ENCODE results near the gene ZNF581.

Gene ZNF581

DNA sequence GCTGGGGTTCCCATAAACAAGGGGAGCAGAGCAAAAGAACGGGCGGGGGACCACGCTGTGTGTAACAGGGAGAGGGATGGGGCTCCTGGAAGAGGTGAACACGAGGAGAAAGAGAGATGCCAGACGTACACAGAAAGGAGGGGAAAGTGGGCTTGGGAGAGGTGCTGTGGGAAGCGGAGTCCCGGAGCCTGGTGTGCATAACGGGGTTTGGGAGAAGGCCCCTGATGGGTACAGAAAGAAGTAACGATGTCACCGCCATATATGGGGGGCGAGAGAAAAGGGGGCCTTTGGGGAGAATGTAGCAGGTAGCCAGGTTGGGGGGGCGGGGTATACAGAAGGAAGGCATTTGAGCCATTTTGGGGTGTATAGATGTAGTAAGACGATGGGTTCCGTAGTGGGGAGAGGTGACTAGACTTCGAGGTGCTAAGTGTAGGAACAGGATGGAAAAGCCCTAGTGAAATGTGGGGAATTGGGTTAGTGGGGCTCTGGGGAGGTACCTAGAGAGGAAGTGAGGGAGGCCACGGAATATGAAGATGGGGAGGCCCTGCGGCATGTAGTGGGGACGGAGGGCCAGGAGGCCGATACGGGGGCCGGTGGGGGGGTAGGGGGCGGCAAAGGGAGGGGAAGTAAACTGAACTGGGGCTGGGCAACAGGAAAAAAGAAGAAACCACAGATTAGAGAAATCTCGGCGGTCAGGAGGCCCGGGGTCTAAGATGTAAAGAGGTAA, 1.9 kb upstream of the ZNF581 start:
- peak overlapping the region; percentile 96 for H3K27ac ChIP-seq (ENCODE audit: extremely low read depth, low read depth, low read length)
- peak overlapping the region; percentile 61 for H3K4me3 ChIP-seq (ENCODE audit: low read depth, low read length)
- no peaks in the 10 kb centered on the region for H3K9me3 ChIP-seq (ENCODE audit: control insufficient read depth, insufficient read depth, low read depth, low read length)
- POLR2A ChIA-PET = interaction anchor here (0.6 to 2.2 kb wide), 6 partner anchors 9 to 43 kb away, joined by 3 to 36 read pairs (median 4); partner anchors contain the start of genes FIZ1, U2AF2 and ZNF784
- CTCF ChIA-PET = interaction anchor here (0.9 to 1.9 kb wide), 3 partner anchors 9 to 52 kb away, joined by 4 to 8 read pairs (median 5); no protein-coding TSS in a partner anchor
- H3K36me3 ChIP-seq (ENCODE audit: control insufficient read depth in 2 of 2, insufficient read depth in 1 of 2, low read length in 2 of 2) = peaks cover 17 to 29% of the 10 kb centered on the region in 2 experiments; a peak in 2 of 3 replicates
- peaks cover 20% of the 10 kb centered on the region for H3K4me1 ChIP-seq (ENCODE audit: control insufficient read depth, insufficient read depth, low read length)
- no peak for TF ChIP-seq ZNF677 (tag by site-specific recombination; IDR thresholded peaks at IDR 0.05)
- TF ChIP-seq, protein P1, sequence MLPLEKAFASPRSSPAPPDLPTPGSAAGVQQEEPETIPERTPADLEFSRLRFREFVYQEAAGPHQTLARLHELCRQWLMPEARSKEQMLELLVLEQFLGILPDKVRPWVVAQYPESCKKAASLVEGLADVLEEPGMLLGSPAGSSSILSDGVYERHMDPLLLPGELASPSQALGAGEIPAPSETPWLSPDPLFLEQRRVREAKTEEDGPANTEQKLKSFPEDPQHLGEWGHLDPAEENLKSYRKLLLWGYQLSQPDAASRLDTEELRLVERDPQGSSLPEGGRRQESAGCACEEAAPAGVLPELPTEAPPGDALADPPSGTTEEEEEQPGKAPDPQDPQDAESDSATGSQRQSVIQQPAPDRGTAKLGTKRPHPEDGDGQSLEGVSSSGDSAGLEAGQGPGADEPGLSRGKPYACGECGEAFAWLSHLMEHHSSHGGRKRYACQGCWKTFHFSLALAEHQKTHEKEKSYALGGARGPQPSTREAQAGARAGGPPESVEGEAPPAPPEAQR (tag by site-specific recombination; IDR thresholded peaks at IDR 0.05) = no peak
- TF ChIP-seq ZNF600 (tag by site-specific recombination; IDR thresholded peaks at IDR 0.05) = peak; percentile 75
- TF ChIP-seq ZNF394 (tag by site-specific recombination; IDR thresholded peaks at IDR 0.05; ENCODE audit: borderline replicate concordance) = no peak; the same call in 1 of the 2 replicates
- TF ChIP-seq HOXC10 (CRISPR knock-in tag; IDR thresholded peaks at IDR 0.05) = no peak
- no peak for TF ChIP-seq KLF1 (tag by site-specific recombination; IDR thresholded peaks at IDR 0.05)
- TF ChIP-seq ZNF423 (tag by site-specific recombination; IDR thresholded peaks at IDR 0.05) = no peak
- peak; percentile 78 for TF ChIP-seq ZNF366 (tag by site-specific recombination; conservative IDR thresholded peaks at IDR 0.05)
- TF ChIP-seq ZNF416 (tag by site-specific recombination; IDR thresholded peaks at IDR 0.05) = no peak
- no peak for TF ChIP-seq ZNF48 (tag by site-specific recombination; IDR thresholded peaks at IDR 0.05)
- TF ChIP-seq ZNF791 (tag by site-specific recombination; IDR thresholded peaks at IDR 0.05) = no peak
- no peak for TF ChIP-seq ZNF660 (tag by site-specific recombination; IDR thresholded peaks at IDR 0.05)
- no peak for TF ChIP-seq GLI4 (tag by site-specific recombination; IDR thresholded peaks at IDR 0.05)
- TF ChIP-seq ZBTB7A (tag by site-specific recombination; IDR thresholded peaks at IDR 0.05; ENCODE audit: low read depth) = peak; percentile 36; the same call in 1 of the 2 replicates
- TF ChIP-seq SCRT1 (tag by site-specific recombination; IDR thresholded peaks at IDR 0.05; ENCODE audit: borderline replicate concordance) = no peak
- TF ChIP-seq ZNF707 (tag by site-specific recombination; IDR thresholded peaks at IDR 0.05) = no peak
- TF ChIP-seq ZNF121 (tag by site-specific recombination; IDR thresholded peaks at IDR 0.05) = no peak
- TF ChIP-seq ZXDB (tag by site-specific recombination; IDR thresholded peaks at IDR 0.05) = peak; percentile 63
- TF ChIP-seq ZIC2 (tag by site-specific recombination; IDR thresholded peaks at IDR 0.05) = no peak
- no peak for TF ChIP-seq ZNF544 (tag by site-specific recombination; IDR thresholded peaks at IDR 0.05)
- no peak for TF ChIP-seq ZNF777 (tag by site-specific recombination; IDR thresholded peaks at IDR 0.05; ENCODE audit: borderline replicate concordance)
- no peak for TF ChIP-seq HOXD13 (CRISPR knock-in tag; IDR thresholded peaks at IDR 0.05; ENCODE audit: borderline replicate concordance)
- peak; percentile 96 for TF ChIP-seq ZBTB20 (tag by site-specific recombination; IDR thresholded peaks at IDR 0.05)
- no peak for TF ChIP-seq ZNF843 (tag by site-specific recombination; IDR thresholded peaks at IDR 0.05)
- no peak for TF ChIP-seq ZNF830 (tag by site-specific recombination; IDR thresholded peaks at IDR 0.05; ENCODE audit: low read depth)
- no peak for TF ChIP-seq ZNF324 (tag by site-specific recombination; IDR thresholded peaks at IDR 0.05)
- TF ChIP-seq BCL11A (tag by site-specific recombination; IDR thresholded peaks at IDR 0.05; ENCODE audit: low read depth) = no peak
- no peak for TF ChIP-seq ZNF626 (tag by site-specific recombination; IDR thresholded peaks at IDR 0.05)
- TF ChIP-seq PRDM1 (tag by site-specific recombination; IDR thresholded peaks at IDR 0.05) = peak; percentile 93
- no peak for TF ChIP-seq ZNF362 (tag by site-specific recombination; IDR thresholded peaks at IDR 0.05)
- TF ChIP-seq KLF17 (tag by site-specific recombination; IDR thresholded peaks at IDR 0.05) = no peak
- no peak for TF ChIP-seq ZNF837 (tag by site-specific recombination; IDR thresholded peaks at IDR 0.05)
- TF ChIP-seq KLF8 (tag by site-specific recombination; IDR thresholded peaks at IDR 0.05) = peak; percentile 71; the same call in 1 of the 2 replicates
- TF ChIP-seq FEZF1 (tag by site-specific recombination; IDR thresholded peaks at IDR 0.05) = no peak
- no peak for TF ChIP-seq ZNF292 (tag by site-specific recombination; IDR thresholded peaks at IDR 0.05; ENCODE audit: borderline replicate concordance, low read depth)
- no peak for TF ChIP-seq TCF7L2 (IDR thresholded peaks at IDR 0.05; ENCODE audit: borderline replicate concordance, low read depth, low read length)
- 0 out of 2 replicates have a peak, but pooled peaks have one; percentile 10 for TF ChIP-seq ZEB2 (tag by site-specific recombination; IDR thresholded peaks at IDR 0.05)
- no peak for TF ChIP-seq ZNF248 (tag by site-specific recombination; IDR thresholded peaks at IDR 0.05)
- TF ChIP-seq ZNF239 (tag by site-specific recombination; IDR thresholded peaks at IDR 0.05) = no peak
